Heart right ventricle (tissue), 16 donors: ENCODE measurements around the gene PERM1. TPM values are rescaled to one million over a fixed set of nuclear protein-coding genes. Genes with fewer than 3 reads are reported as not detected.
"Not testable (repeated sequence)": the region's sequence is repeated elsewhere in the genome, so short reads cannot be mapped to it uniquely, and the experiment has no call there.

ENCODE experiments used
- ATAC-seq, 8 donors: fragments of 200-7000 bp; cut with Tn5 transposase; one replicate each; pipeline ENCODE4 v1.9.1; 2020; ENCODE audit warnings: mild to moderate bottlenecking in 8 of 8, moderate library complexity in 8 of 8, moderate number of reproducible peaks in 1 of 8
- DNase-seq, 2 donors: peaks; one replicate each; pipeline ENCODE4 v3.0.0-alpha.2; 2020
- H3K27ac ChIP-seq, 10 donors: fragments of 200-600 bp; sonication (generic) in 2 of 10; one replicate each; pipeline versions ENCODE4 v1.5.0 to v1.8.0; 2020 to 2022; ENCODE audit warnings: mild to moderate bottlenecking in 3 of 10
- H3K27me3 ChIP-seq, 7 donors: fragments of 200-600 bp; one replicate each; pipeline ENCODE4 v1.8.0; 2021 to 2022; ENCODE audit warnings: mild to moderate bottlenecking in 2 of 7
- H3K36me3 ChIP-seq, 9 donors: fragments of 200-600 bp; sonication (generic) in 1 of 9; one replicate each; pipeline versions ENCODE4 v1.5.0 to v1.8.0; 2020 to 2022; ENCODE audit warnings: mild to moderate bottlenecking in 2 of 9
- H3K4me1 ChIP-seq, 9 donors: fragments of 200-600 bp; sonication (generic) in 1 of 9; one replicate each; pipeline versions ENCODE4 v1.5.0 to v1.8.0; 2020 to 2022; ENCODE audit warnings: mild to moderate bottlenecking in 4 of 9
- H3K4me3 ChIP-seq, 10 donors: fragments of 200-600 bp; sonication (generic) in 2 of 10; one replicate each; pipeline versions ENCODE4 v1.5.0 to v1.8.0; 2020 to 2022; ENCODE audit warnings: mild to moderate bottlenecking in 7 of 10, moderate library complexity in 2 of 10
- H3K9me3 ChIP-seq, 11 donors: fragments of 200-600 bp in 10 of 11; sonication (generic) in 2 of 11; one replicate each; pipeline versions ENCODE4 v1.5.0 to v1.8.0; 2013 to 2022; ENCODE audit warnings: mild to moderate bottlenecking in 2 of 11, control low read depth in 1 of 11, moderate library complexity in 1 of 11
- CTCF ChIP-seq, 9 donors: fragments of 200-600 bp; sonication (generic) in 2 of 9; IDR thresholded peaks; one replicate each; pipeline versions ENCODE4 v1.5.0 to v1.8.0; 2021 to 2022; ENCODE audit warnings: antibody characterized with exemption in 9 of 9, mild to moderate bottlenecking in 5 of 9, moderate library complexity in 1 of 9
- WGBS, 2 donors: extraction: QIAGEN DNeasy Blood & Tissue Kit; methylation state at CpG; one replicate each; pipeline ENCODE4 v1.1.7; 2013; ENCODE audit warnings: inconsistent platforms in 1 of 2; 5-methylcytosine and 5-hydroxymethylcytosine counted together
- intact Hi-C, 10 donors: fragments of 100-400 bp; cut with DNase I; formaldehyde crosslinking; loops; one replicate each; pipeline versions ENCODE4 v1.11.1 to v1.14.2; 2022
- polyA plus RNA-seq, 2 donors: library from polyadenylated mRNA; stranded (reverse); fragments of 200-250 nt; gene quantifications; one replicate each; pipeline ENCODE4 v1.2.3, GENCODE V29; 2013
- total RNA-seq, 10 donors: library from RNA; stranded (reverse); fragmentation: NEBNext Ultra II Directional in 3 of 10; extraction: Animal tissue kit (Norgen Biotek cat#: 25700) in 3 of 10; gene quantifications; one replicate each; pipeline versions ENCODE4 v1.2.1 to v1.2.4, GENCODE V29; 2021 to 2023
- donor health status: Arrhythmogenic right ventricular cardiomyopathy.
- donor health status: ischemic (EF 13 %, LVEDD 7.1; RV severe dilation, severe dysfunction).
- donor health status: healthy with polysubstance abuse.
- donor health status: DM: no; HTN: yes; CAD: no.
- donor health status: DM: no; HTN: no; CAD: no.
- donor health status: ischemic (EF 25% LVEDD 6.9; RV normal size, moderate dysfunction).
- donor health status: ischemic (EF 25% LVEDD 5.7; RV mildly dilated, moderate dysfunction).
- donor health status: healthy.
- donor health status: DM: yes; HTN: yes; CAD: no.
- donor health status: Ischemic cardiomyopathy.
- donor health status: ischemic (EF 35%, LVEDD 5.7; RV mildly dilated, moderate dysfunction).
- donor health status: nonischemic (EF 11% LVEDD 7.7; RV severe dilation, severe dysfunction).
- donor health status: DM: yes; HTN: yes; CAD: no.
- donor health status: PGD.
- donor health status: ischemic (EF 29% LVEDD 5.4; RV normal size, mild dysfunction).
- donor health status: nonischemic (EF 23%, LVEDD 6.1; RV moderate dilation, normal function).

The PERM1 gene
- total and polyA plus RNA-seq, 12 donors = 55.1 to 513 (median 122) TPM

- ATAC-seq = no peak
- no peak for TF ChIP-seq CTCF (IDR thresholded peaks at IDR 0.05)
- intact Hi-C loops = loop anchor here in 1 of 10 donors (5.0 kb wide), 1 partner anchor 35 kb away; no protein-coding TSS in a partner anchor
These were observed 10.5 kb upstream of the PERM1 start for GRCh38 chr1:992362-992761.

GRCh38 chr1:991895-992294, 10.0 kb upstream of the PERM1 start:
- Histone ChIP-seq H3K27me3 (peaks cover 0 to 36% (median 0%) of the 10 kb centered on the region in 7 donors), H3K9me3 (peaks cover 0 to 19% (median 4%) of the 10 kb centered on the region in 11 donors), H3K4me3 (no peak overlapping the region), H3K4me1 (peaks cover 0 to 3% (median 0%) of the 10 kb centered on the region in 9 donors), H3K27ac (no peak overlapping the region), H3K36me3 (no peaks in the 10 kb centered on the region)
- WGBS, 2 donors = 95 to 96% methylated on average over 10 of the region's 10 CpGs
- DNase-seq (no peak), ATAC-seq (no peak)
- intact Hi-C loops = loop anchor here in 1 of 10 donors (5.0 kb wide), 1 partner anchor 35 kb away; no protein-coding TSS in a partner anchor
- no peak for TF ChIP-seq CTCF (IDR thresholded peaks at IDR 0.05)

More at GRCh38 chr1:992362-992761, 10.5 kb upstream of the PERM1 start:
- peaks cover 0 to under 1% (median 0%) of the 10 kb centered on the region in 9 donors for H3K36me3 ChIP-seq
- 93% methylated on average over 7 of the region's 7 CpGs for WGBS, 2 donors
- H3K27ac ChIP-seq = no peak overlapping the region
- H3K27me3 ChIP-seq = peaks cover 0 to 40% (median 0%) of the 10 kb centered on the region in 7 donors
- H3K9me3 ChIP-seq = peaks cover 0 to 19% (median 4%) of the 10 kb centered on the region in 11 donors
- no peak for DNase-seq
- no peak overlapping the region for H3K4me3 ChIP-seq
- peaks cover 0 to 7% (median under 1%) of the 10 kb centered on the region in 9 donors for H3K4me1 ChIP-seq

- not testable (repeated sequence) for DNase-seq, H3K4me3 ChIP-seq, H3K36me3 ChIP-seq, H3K4me1 ChIP-seq, ATAC-seq, H3K27ac ChIP-seq
- intact Hi-C loops = loop anchor here in 1 of 10 donors (5.0 kb wide), 1 partner anchor 36 kb away; no protein-coding TSS in a partner anchor
- WGBS, 2 donors = 90 to 95% methylated on average over 6 of the region's 6 CpGs
- H3K27me3 ChIP-seq = peaks cover 0 to 33% (median 0%) of the 10 kb centered on the region in 7 donors
- peaks cover 0 to 19% (median 4%) of the 10 kb centered on the region in 11 donors for H3K9me3 ChIP-seq
These were observed 9.4 kb upstream of the PERM1 start for GRCh38 chr1:991275-991674.

- 85 to 89% methylated on average over 5 of the region's 5 CpGs for WGBS, 2 donors
- Histone ChIP-seq H3K27me3 (peaks cover 0 to 32% (median 2%) of the 10 kb centered on the region in 7 donors), H3K9me3 (peaks cover 0 to 19% (median 4%) of the 10 kb centered on the region in 11 donors), H3K4me1 (peaks cover 0 to 13% (median 0%) of the 10 kb centered on the region in 9 donors)
- H3K4me3 ChIP-seq, DNase-seq, H3K36me3 ChIP-seq, H3K27ac ChIP-seq, ATAC-seq, intact Hi-C loops: not testable (repeated sequence)
These were observed 6.2 kb upstream of the PERM1 start for GRCh38 chr1:988061-988460.

- peaks cover 0 to 5% (median 0%) of the 10 kb centered on the region in 11 donors for H3K9me3 ChIP-seq
- H3K4me3 ChIP-seq = no peak overlapping the region
- H3K4me1 ChIP-seq = peaks cover 0 to 30% (median 3%) of the 10 kb centered on the region in 9 donors
- H3K27ac ChIP-seq = no peak overlapping the region
- no peak for DNase-seq
- ATAC-seq = no peak
- H3K36me3 ChIP-seq = no peaks in the 10 kb centered on the region
- WGBS, 2 donors = 76 to 77% methylated on average over 13 of the region's 13 CpGs
- intact Hi-C loops = loop anchor here in 5 of 10 donors (1.0 to 2.0 kb wide), 2 partner anchors 78 kb away; no protein-coding TSS in a partner anchor
- peaks cover 0 to 31% (median 7%) of the 10 kb centered on the region in 7 donors for H3K27me3 ChIP-seq
- TF ChIP-seq CTCF (IDR thresholded peaks at IDR 0.05) = no peak
These were observed 3.2 kb upstream of the PERM1 start for GRCh38 chr1:985126-985525.
